Neural cell (in vitro differentiated cells): ENCODE results near the gene PCNX1.

Source experiments
- CTCF ChIP-seq: fragments of 450-650 bp; IDR thresholded peaks from 2 replicates; pipeline ENCODE4 v1.5.1; 2014; ENCODE audit warnings: antibody characterized with exemption, mild to moderate bottlenecking, moderate library complexity; ENCODE audit not compliant: poor library complexity, severe bottlenecking
- EZH2 ChIP-seq: fragments of 200-600, 300-800 bp; shearing (Covaris generic), sonication (generic); IDR thresholded peaks from 2 replicates; pipeline ENCODE4 v1.6.1; 2014; ENCODE audit warnings: antibody characterized with exemption, low read length, borderline replicate concordance, mild to moderate bottlenecking; ENCODE audit not compliant: insufficient read depth, poor library complexity, severe bottlenecking
- RAD21 ChIP-seq: fragments of 450-650 bp; conservative IDR thresholded peaks from 2 replicates; pipeline ENCODE4 v1.6.1; 2014; ENCODE audit warnings: antibody characterized with exemption, mild to moderate bottlenecking, moderate library complexity

- no peak for TF ChIP-seq CTCF
- no peak for TF ChIP-seq EZH2
- no peak for TF ChIP-seq RAD21
These were observed 21.8 kb upstream of the PCNX1 start for GRCh38 chr14:70885343-70886022.
